ENCODE measurements around the gene PGLYRP1.

Gene PGLYRP1

DNA sequence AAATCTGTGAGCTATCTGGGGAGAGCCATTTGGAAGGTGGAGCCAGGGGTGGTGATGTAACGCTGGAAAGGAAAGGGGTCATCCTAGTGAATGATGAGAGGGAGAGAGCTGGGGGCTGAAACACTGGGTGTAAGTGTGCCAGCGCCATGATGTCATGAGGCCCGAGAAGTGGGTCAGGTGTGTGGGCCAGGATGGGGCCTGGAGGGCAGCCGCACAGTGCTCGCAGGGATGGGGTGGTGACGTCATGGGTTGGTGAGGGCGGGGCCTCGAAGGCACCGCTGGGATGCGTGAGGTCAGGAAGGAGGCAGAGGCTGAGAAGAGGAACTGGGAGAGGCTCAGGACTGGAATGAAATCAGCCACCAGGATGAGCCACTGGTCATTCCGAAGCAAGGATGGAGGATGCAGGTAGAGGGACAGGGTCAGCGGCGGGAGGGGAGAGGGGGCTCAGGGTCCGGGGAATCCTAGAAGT is 23.2 kb downstream of the PGLYRP1 start:
- peak; percentile 33 for DNase-seq

DNA sequence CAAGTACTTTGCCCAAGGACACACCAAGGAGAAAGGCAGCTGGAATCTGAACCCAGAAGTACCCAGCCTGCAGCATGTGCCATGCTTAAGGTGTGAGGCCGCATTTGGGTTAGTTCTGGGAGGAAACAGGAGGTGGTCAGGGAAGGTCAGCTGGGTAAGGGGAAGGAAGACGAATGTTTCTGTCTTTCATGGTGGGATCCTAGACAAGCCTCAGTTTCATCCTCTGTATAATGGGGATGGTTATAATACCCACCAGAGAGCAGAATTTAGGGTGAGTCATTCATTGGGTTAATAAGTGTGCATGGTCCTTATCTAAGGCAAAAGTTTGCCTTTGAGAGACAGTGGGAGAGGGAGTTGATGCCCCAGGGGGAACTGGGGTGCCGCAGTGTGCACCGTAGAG is 24.0 kb downstream of the PGLYRP1 start:
- no peak for DNase-seq

GRCh38 chr19:45996933-45997332 is 25.9 kb downstream of the PGLYRP1 start:
- no peak for DNase-seq

GRCh38 chr19:45995715-45996385 is 27.0 kb downstream of the PGLYRP1 start:
- no peak for DNase-seq

- DNase-seq, result peak; percentile 100
Measured at GRCh38 chr19:45994998-45995714, 27.7 kb downstream of the PGLYRP1 start, which contains the start of gene CCDC61. CCDC61 (plus strand) TSS chr19:45995467; CDS start chr19:46003019, 7,552 bp downstream.

- no peak for DNase-seq
Measured at GRCh38 chr19:45994456-45994997, 28.3 kb downstream of the PGLYRP1 start.

DNA sequence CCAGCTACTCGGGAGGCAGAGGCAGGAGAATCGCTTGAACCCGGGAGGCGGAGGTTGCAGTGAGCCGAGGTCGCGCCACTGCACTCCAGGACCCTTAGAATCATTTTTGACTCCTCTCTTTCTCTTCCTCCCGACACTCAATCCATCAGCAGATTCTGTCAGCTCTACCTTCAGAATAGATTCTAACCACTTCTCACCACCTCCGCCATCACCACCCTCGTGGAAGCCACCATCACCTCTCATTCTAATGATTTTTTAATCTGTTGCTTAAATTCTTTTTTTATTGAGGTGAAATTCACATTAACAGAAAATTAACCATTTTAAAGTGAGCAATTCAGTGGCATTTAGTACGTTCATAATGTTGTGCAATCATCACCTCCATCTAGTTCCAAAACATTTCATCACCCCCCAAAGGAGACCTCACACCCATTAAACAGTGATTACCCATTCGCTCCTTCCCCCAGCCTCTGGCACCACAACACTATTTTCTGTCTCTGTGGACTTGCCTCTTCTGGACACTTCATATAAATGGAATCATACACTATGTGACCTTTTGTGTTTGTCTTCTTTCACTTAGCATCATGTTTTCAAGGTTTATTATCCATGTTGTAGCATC is 32.6 kb downstream of the PGLYRP1 start:
- no peak for DNase-seq

DNA sequence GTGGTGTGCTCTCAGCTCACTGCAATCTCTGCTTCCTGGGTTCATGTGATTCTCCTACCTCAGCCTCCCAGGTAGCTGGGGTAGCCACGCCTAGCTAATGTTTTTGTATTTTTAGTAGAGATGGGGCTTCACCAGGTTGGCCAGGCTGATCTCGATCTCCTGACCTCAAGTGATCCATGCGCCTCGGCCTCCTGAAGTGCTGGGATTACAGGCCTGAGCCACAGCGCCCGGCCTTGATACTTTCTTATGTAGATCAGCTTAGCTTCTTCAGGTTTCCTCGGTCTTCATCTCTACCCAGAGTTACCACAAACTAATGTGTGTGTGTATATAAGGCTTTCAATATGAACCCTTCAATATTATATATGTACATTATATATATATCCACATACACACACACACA is 37.5 kb downstream of the PGLYRP1 start:
- no peak for DNase-seq

- no peak for DNase-seq
Measured at GRCh38 chr19:45981350-45981749, 41.5 kb downstream of the PGLYRP1 start.

DNA sequence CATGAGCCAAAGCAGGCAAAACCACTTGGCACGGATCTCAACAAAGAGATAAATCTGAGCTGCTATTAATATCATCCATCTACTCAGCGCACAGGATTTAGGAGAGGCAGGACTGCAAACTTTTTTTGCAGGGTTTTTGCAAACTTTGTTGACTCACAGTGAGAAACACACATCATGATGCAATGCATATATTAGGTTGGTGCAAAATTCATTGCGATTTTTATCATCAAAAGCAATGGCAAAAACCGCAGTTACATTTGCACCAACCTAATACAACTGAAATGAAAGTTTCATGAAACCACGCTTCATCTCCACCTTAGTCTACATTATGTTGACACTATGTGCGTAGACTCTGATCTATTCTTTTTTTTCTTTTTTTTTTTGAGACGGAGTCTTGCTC is 44.7 kb downstream of the PGLYRP1 start:
- no peak for DNase-seq

DNA sequence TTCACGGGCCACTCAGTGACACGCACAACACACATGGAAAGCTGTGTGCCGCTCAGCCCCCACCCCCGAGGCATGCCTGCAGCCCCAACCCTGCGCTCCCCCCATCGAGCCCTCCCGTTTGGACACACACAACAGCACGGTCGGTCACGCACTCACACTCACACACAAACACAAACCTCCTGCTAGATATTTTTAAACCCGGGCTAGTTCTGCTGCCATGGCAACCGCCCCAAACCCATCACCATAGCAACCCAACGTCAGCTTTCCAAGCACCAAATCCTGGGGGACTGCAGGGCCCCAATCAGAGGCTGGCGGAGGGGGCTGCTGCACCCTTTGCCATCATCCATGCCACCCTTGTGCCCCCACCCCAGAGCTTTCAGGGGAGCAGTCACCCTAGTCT is 46.7 kb downstream of the PGLYRP1 start:
- DNase-seq, result no peak

DNA sequence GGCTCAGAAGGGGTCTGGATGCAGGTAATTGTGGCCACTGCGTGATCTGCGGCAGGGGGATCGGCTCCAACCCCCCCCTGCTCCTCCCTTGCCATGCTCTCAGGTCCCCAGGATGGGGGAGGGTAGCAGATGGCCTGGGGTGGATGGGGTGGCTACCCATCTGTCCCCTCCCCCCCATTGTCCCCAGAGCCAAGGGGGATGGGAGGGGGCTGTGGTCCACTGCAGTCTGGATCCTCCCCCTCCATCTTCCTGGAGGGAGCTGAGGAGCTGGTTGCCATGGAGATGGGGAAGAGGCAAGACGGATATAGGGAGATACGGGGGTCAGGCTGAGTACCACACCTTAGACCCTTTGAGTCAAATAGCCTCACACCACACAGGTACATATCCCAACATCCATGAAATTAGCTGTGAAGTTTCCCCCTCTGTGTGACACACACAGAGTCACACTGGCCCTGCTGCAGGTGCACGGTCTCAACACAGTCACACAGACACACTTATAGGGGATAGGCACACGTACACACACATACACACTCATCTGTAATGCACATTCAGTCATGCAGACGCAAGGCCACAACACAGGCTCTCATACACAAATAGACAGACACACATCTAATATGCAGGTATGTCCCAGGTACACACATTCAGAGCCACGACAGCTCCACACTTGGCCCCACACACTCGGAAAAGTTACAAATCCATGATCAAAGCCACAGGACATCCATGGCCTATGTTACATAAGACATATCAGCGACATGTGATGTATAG is 47.4 kb downstream of the PGLYRP1 start:
- no peak for DNase-seq

- peak; percentile 77 for DNase-seq
Measured at GRCh38 chr19:45973553-45974338, 49.1 kb downstream of the PGLYRP1 start, which contains the start of gene NOVA2. NOVA2 (minus strand) TSS chr19:45973865; CDS start chr19:45973351, 514 bp downstream.

- DNase-seq, result no peak
Measured at GRCh38 chr19:45972947-45973540, 49.8 kb downstream of the PGLYRP1 start.

GRCh38 chr19:45972081-45972946 is 50.5 kb downstream of the PGLYRP1 start:
- DNase-seq, result peak; percentile 39

GRCh38 chr19:45971260-45971902 is 51.5 kb downstream of the PGLYRP1 start:
- DNase-seq, result no peak

DNA sequence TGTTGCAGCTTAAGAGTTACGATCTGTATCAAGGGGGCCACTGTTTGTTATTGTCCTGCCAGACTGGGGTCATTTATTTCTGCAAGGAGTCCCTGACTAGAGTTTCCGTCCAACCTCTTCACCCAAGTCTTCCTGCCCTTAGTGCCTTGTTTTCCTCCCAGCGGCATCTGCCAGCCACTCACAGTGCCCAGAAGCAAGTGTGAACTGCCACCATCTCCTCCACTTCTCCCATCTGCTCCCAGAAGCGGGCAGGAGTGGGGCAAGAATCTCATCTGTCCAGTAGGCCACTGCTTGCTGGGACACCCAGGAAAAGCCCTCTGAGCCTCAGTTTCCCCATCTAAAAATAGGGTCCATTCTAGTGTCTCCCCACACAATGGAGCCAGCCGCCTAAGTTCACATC is 53.2 kb downstream of the PGLYRP1 start:
- no peak for DNase-seq

Measured in hematopoietic multipotent progenitor cell treated with erythropoietin and hydrocortisone succinate and interleukin-3 and kit ligand, for 4 days (in vitro differentiated cells).